CD4-positive, alpha-beta memory T cell (primary cell): ENCODE data around the gene PAX8. TPM values are rescaled to one million over a fixed set of nuclear protein-coding genes. Genes with fewer than 3 reads are reported as not detected.
"Not testable (repeated sequence)": the region's sequence is repeated elsewhere in the genome, so short reads cannot be mapped to it uniquely, and the experiment has no call there.

Source experiments
- CTCF ChIA-PET: fragments of 350-600 bp; sonication (Branson Sonifier 250); formaldehyde crosslinking; loops from one replicate; lab custom pipeline; 2021; ENCODE audit warnings: inconsistent platforms; ENCODE audit not compliant: partially characterized antibody; lab: Charles Lee
- POLR2A ChIA-PET: fragments of 350-600 bp; sonication (Branson Sonifier 250); formaldehyde crosslinking; loops from one replicate; lab custom pipeline; 2021; ENCODE audit not compliant: partially characterized antibody; lab: Charles Lee
- DNase-seq, 5 donors: peaks; one replicate each; pipeline versions ENCODE4 v3.0.0 to v3.0.0-alpha.2; 2020 to 2022; ENCODE audit warnings: mixed read lengths in 1 of 5
- H3K27ac ChIP-seq: one replicate; pipeline ENCODE4 v1.7.0; 2013; ENCODE audit warnings: low read depth, low read length
- H3K27me3 ChIP-seq: 2 replicates; pipeline ENCODE4 v1.7.0; 2013; ENCODE audit warnings: mild to moderate bottlenecking, low read length, moderate library complexity; ENCODE audit not compliant: insufficient read depth
- H3K36me3 ChIP-seq: 2 replicates; pipeline ENCODE4 v1.7.0; 2013; ENCODE audit warnings: mild to moderate bottlenecking, low read length, moderate library complexity; ENCODE audit not compliant: insufficient read depth
- H3K4me1 ChIP-seq: 2 replicates; pipeline ENCODE4 v1.7.0; 2013; ENCODE audit warnings: mild to moderate bottlenecking, low read length, moderate library complexity; ENCODE audit not compliant: insufficient read depth
- H3K4me3 ChIP-seq, 2 donors: one replicate each; pipeline ENCODE4 v1.7.0; 2013; ENCODE audit warnings: low read length in 2 of 2, mild to moderate bottlenecking in 1 of 2
- H3K9me3 ChIP-seq, 2 donors: one replicate each; pipeline ENCODE4 v1.7.0; 2013; ENCODE audit warnings: low read length in 2 of 2, control low read depth in 1 of 2; ENCODE audit not compliant: control insufficient read depth in 1 of 2
- H3K27ac Mint-ChIP-seq, 7 donors: one replicate each; pipeline ENCODE4 v1.8.0; 2020 to 2021; ENCODE audit warnings: mixed read lengths in 7 of 7, mild to moderate bottlenecking in 6 of 7, inconsistent platforms in 3 of 7, moderate library complexity in 3 of 7
- H3K27me3 Mint-ChIP-seq, 2 donors: one replicate each; pipeline ENCODE4 v1.8.0; 2020 to 2021; ENCODE audit warnings: mixed read lengths in 2 of 2
- H3K36me3 Mint-ChIP-seq, 2 donors: one replicate each; pipeline ENCODE4 v1.8.0; 2020 to 2021; ENCODE audit warnings: mixed read lengths in 2 of 2, inconsistent platforms in 1 of 2, mild to moderate bottlenecking in 1 of 2
- H3K4me1 Mint-ChIP-seq, 4 donors: one replicate each; pipeline ENCODE4 v1.8.0; 2020 to 2021; ENCODE audit warnings: mixed read lengths in 4 of 4, mild to moderate bottlenecking in 1 of 4
- H3K4me3 Mint-ChIP-seq, 8 donors: one replicate each; pipeline ENCODE4 v1.8.0; 2020 to 2021; ENCODE audit warnings: mixed read lengths in 8 of 8, mild to moderate bottlenecking in 7 of 8, moderate library complexity in 6 of 8, inconsistent platforms in 3 of 8
- H3K9me3 Mint-ChIP-seq, 8 donors: one replicate each; pipeline ENCODE4 v1.8.0; 2020 to 2021; ENCODE audit warnings: mixed read lengths in 8 of 8, mild to moderate bottlenecking in 5 of 8, inconsistent platforms in 3 of 8, moderate library complexity in 1 of 8
- intact Hi-C: fragments of 100-400 bp; cut with micrococcal nuclease; formaldehyde crosslinking; loops from one replicate; pipeline ENCODE4 v1.15.1; 2023
- polyA plus RNA-seq, 2 donors: library from polyadenylated mRNA; unstranded; fragments of 300-500 nt; fragmentation: Illumina TruSeq; gene quantifications; one replicate each; pipeline ENCODE4 v1.2.3, GENCODE V29; 2021
- total RNA-seq, 2 experiments: library from RNA; stranded (reverse); gene quantifications; one replicate each; pipeline ENCODE4 v1.2.3, GENCODE V29; 2021

The PAX8 gene
- total and polyA plus RNA-seq, 4 experiments from 2014 or later = 0.19 to 2.3 (median 1.3) TPM

DNA sequence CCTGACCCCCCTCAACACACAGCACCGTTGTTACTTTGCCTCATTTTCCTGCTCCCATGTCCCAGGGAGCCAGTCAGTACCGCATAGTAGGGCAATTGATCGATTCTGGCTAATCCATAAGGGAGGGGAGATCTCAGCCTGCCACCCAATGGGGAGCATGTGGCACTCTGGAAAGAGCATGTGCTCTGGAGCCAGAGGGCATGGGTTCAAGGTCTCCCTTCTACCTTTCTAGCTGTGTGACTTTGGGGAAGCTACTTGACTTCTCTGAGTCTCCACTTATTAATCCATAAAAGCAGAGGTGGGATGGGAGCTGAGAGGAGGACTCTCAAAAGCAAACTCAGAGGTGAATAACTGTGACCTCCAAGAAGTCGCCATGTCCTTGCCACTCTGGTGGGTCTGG, 27.5 kb upstream of the PAX8 start:
- CTCF ChIA-PET, POLR2A ChIA-PET, H3K27ac Mint-ChIP-seq, H3K9me3 Mint-ChIP-seq, H3K36me3 ChIP-seq, H3K4me3 ChIP-seq, H3K4me1 ChIP-seq, H3K4me1 Mint-ChIP-seq, H3K27ac ChIP-seq, H3K4me3 Mint-ChIP-seq, DNase-seq, H3K9me3 ChIP-seq, H3K36me3 Mint-ChIP-seq, H3K27me3 ChIP-seq, H3K27me3 Mint-ChIP-seq, intact Hi-C loops: not testable (repeated sequence)

GRCh38 chr2:113305749-113306148, 27.0 kb upstream of the PAX8 start:
- H3K4me1 Mint-ChIP-seq, H3K27ac ChIP-seq, H3K27me3 Mint-ChIP-seq, H3K9me3 ChIP-seq, H3K9me3 Mint-ChIP-seq, POLR2A ChIA-PET, DNase-seq, H3K27me3 ChIP-seq, H3K4me3 Mint-ChIP-seq, H3K36me3 ChIP-seq, CTCF ChIA-PET, H3K36me3 Mint-ChIP-seq, intact Hi-C loops, H3K4me3 ChIP-seq, H3K27ac Mint-ChIP-seq, H3K4me1 ChIP-seq: not testable (repeated sequence)

DNA sequence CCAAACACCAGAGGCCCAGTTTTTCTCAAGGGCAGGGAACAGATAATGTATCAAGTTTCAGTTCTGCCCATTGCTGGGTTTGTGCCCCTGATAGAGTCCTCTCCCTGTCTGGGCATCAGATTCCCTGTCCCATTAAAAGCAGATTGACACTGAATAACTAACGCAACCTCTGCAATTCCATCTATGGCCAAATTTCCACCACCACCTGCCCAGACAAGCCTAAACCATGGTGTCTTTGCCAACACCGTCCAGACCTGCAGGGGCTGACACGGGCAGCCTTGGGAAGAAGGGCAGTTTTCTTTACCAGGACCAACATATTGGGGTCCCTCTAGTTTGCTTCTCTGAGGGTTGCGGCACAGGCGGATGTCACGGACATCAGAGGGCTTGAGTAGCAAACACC, 26.4 kb upstream of the PAX8 start:
- H3K4me1 ChIP-seq = no peaks in the 10 kb centered on the region
- no peaks in the 10 kb centered on the region for H3K36me3 ChIP-seq
- no peak overlapping the region for H3K27ac Mint-ChIP-seq
- no peaks in the 10 kb centered on the region for H3K9me3 Mint-ChIP-seq
- intact Hi-C loops = no loop called here
- peaks cover 7 to 8% of the 10 kb centered on the region in 2 donors for H3K27me3 Mint-ChIP-seq
- CTCF ChIA-PET = no interaction called here
- H3K27ac ChIP-seq = no peak overlapping the region
- H3K27me3 ChIP-seq = no peaks in the 10 kb centered on the region
- H3K4me1 Mint-ChIP-seq = no peaks in the 10 kb centered on the region
- H3K36me3 Mint-ChIP-seq = no peaks in the 10 kb centered on the region
- no peaks in the 10 kb centered on the region for H3K9me3 ChIP-seq
- DNase-seq = no peak
- H3K4me3 Mint-ChIP-seq = no peak overlapping the region
- no peak overlapping the region for H3K4me3 ChIP-seq
- POLR2A ChIA-PET = no interaction called here

GRCh38 chr2:113304702-113305101, 26.0 kb upstream of the PAX8 start:
- no peak overlapping the region for H3K4me3 ChIP-seq
- intact Hi-C loops = no loop called here
- H3K27me3 Mint-ChIP-seq = peaks cover 7 to 8% of the 10 kb centered on the region in 2 donors
- no peak for DNase-seq
- no peak overlapping the region for H3K27ac Mint-ChIP-seq
- ChIA-PET POLR2A (no interaction called here), CTCF (no interaction called here)
- H3K4me1 Mint-ChIP-seq = no peaks in the 10 kb centered on the region
- no peaks in the 10 kb centered on the region for H3K36me3 ChIP-seq
- no peak overlapping the region for H3K4me3 Mint-ChIP-seq
- H3K27me3 ChIP-seq = no peaks in the 10 kb centered on the region
- H3K27ac ChIP-seq = no peak overlapping the region
- H3K36me3 Mint-ChIP-seq = no peaks in the 10 kb centered on the region
- H3K9me3 Mint-ChIP-seq = no peaks in the 10 kb centered on the region
- H3K4me1 ChIP-seq = no peaks in the 10 kb centered on the region
- H3K9me3 ChIP-seq = no peaks in the 10 kb centered on the region

GRCh38 chr2:113302216-113302980, 23.7 kb upstream of the PAX8 start:
- H3K27ac ChIP-seq, DNase-seq, H3K27ac Mint-ChIP-seq, H3K4me1 Mint-ChIP-seq, H3K4me1 ChIP-seq, intact Hi-C loops, H3K36me3 ChIP-seq, POLR2A ChIA-PET, H3K9me3 Mint-ChIP-seq, H3K4me3 ChIP-seq, H3K9me3 ChIP-seq, CTCF ChIA-PET, H3K36me3 Mint-ChIP-seq, H3K27me3 Mint-ChIP-seq, H3K4me3 Mint-ChIP-seq, H3K27me3 ChIP-seq: not testable (repeated sequence)

GRCh38 chr2:113300281-113300680, 21.6 kb upstream of the PAX8 start:
- Histone ChIP-seq H3K36me3 (no peaks in the 10 kb centered on the region), H3K4me3 (no peak overlapping the region), H3K4me1 (no peaks in the 10 kb centered on the region), H3K9me3 (no peaks in the 10 kb centered on the region), H3K27me3 (no peaks in the 10 kb centered on the region), H3K27ac (no peak overlapping the region)
- Mint-ChIP-seq H3K4me1 (no peaks in the 10 kb centered on the region), H3K27ac (no peak overlapping the region), H3K27me3 (peaks cover 0 to 4% of the 10 kb centered on the region in 2 donors), H3K36me3 (no peaks in the 10 kb centered on the region), H3K4me3 (no peak overlapping the region), H3K9me3 (no peaks in the 10 kb centered on the region)
- intact Hi-C loops = no loop called here
- CTCF ChIA-PET = no interaction called here
- no peak for DNase-seq
- POLR2A ChIA-PET = no interaction called here

DNA sequence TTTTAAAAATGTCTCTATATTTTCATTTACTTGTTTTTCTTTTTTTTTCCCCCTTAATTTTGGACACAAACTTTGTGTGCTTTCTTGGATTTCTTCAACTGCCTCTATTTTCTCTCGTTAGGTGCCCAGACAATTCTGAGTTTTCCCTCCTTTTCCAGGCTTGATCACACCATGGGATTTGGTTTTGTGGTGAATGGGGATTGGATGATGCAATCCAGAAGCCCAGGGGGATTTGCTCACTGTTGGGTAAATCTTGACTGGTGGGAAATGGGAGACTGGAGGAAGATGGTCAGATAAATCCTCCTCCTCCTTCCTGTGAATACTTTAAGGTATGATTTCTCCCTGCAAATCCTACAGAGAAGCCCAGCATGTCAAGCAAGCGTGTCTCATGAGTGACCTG, 19.5 kb upstream of the PAX8 start:
- Histone ChIP-seq H3K27me3 (no peaks in the 10 kb centered on the region), H3K9me3 (no peaks in the 10 kb centered on the region), H3K36me3 (no peaks in the 10 kb centered on the region), H3K27ac (no peak overlapping the region), H3K4me1 (no peaks in the 10 kb centered on the region), H3K4me3 (no peak overlapping the region)
- intact Hi-C loops = no loop called here
- DNase-seq = no peak
- no peaks in the 10 kb centered on the region for H3K9me3 Mint-ChIP-seq
- H3K27ac Mint-ChIP-seq = no peak overlapping the region
- CTCF ChIA-PET = interaction anchor here (1.3 kb wide), 2 partner anchors 11 to 82 kb away, joined by 3 to 4 read pairs; no protein-coding TSS in a partner anchor
- H3K36me3 Mint-ChIP-seq = no peaks in the 10 kb centered on the region
- H3K4me3 Mint-ChIP-seq = no peak overlapping the region
- H3K27me3 Mint-ChIP-seq = peaks cover 0 to 12% of the 10 kb centered on the region in 2 donors
- POLR2A ChIA-PET = no interaction called here
- H3K4me1 Mint-ChIP-seq = no peaks in the 10 kb centered on the region
